ENCODE measurements around the gene TARDBP.
"Not testable (repeated sequence)": the region's sequence is repeated elsewhere in the genome, so short reads cannot be mapped to it uniquely, and the experiment has no call there.

TARDBP gene

DNA sequence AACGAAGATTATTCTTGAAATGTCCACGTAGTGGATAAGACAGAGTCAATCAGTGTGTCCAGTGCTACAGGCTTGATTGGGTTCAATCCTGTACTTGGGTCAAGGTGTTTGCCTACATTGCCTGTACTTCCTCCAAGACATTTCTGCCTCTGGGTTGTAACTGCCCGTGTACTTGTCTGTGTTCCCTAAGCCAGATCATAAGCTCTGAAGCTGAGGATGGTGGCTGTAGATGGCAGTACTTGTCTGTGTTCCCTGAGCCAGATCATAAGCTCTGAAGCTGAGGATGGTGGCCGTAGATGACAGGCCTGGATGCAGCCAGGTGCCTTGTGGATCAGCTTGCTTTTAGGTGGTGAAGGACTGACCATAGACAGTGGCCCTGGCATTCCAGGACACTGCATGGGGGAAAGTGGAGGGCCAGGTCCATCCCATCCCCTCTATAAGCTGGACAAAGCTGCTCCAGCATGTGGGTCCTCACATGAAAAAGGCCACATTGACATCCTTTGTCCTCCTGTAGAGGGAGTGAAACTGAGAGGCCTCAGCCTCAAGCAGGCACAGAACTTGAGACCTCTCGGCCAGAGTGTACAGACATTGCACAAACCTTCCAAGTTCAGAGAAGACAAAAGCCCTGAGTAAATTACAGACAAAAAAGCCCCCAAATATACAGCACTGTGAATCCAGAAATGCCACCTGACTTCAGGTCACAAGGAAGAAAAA, 49.4 kb downstream of the TARDBP start:
- H3K4me1 ChIP-seq (ENCODE audit: control insufficient read depth, low read length), result peaks cover 37% of the 10 kb centered on the region
- H3K79me2 ChIP-seq (ENCODE audit: control insufficient read depth, low read length), result peaks cover 54% of the 10 kb centered on the region
- no peak for TF ChIP-seq CTCF (IDR thresholded peaks at IDR 0.05; ENCODE audit: low read depth, low read length, poor library complexity, severe bottlenecking)
- H3K27ac ChIP-seq (ENCODE audit: low read depth, low read length), result no peak overlapping the region; the same call in 1 of the 2 replicates
- no peaks in the 10 kb centered on the region for H3K9me2 ChIP-seq (replicated peaks; ENCODE audit: control insufficient read depth, low read length)
- H3K36me3 ChIP-seq (ENCODE audit: control insufficient read depth, low read length), result peaks cover 79% of the 10 kb centered on the region
- H3K9me3 ChIP-seq (ENCODE audit: control insufficient read depth, insufficient read depth, low read length), result no peaks in the 10 kb centered on the region
- H3K27me3 ChIP-seq (ENCODE audit: control insufficient read depth, low read length), result no peaks in the 10 kb centered on the region
- H3F3A ChIP-seq (ENCODE audit: control insufficient read depth, insufficient read depth), result peaks cover 22% of the 10 kb centered on the region
- H3K4me2 ChIP-seq (ENCODE audit: low read length), result peak overlapping the region; percentile 95
- peak overlapping the region; percentile 98; the same call in 1 of the 2 replicates for H3K4me3 ChIP-seq (ENCODE audit: low read length)
- H4K20me1 ChIP-seq (ENCODE audit: control insufficient read depth, insufficient read depth, low read depth, low read length), result no peaks in the 10 kb centered on the region

- Histone ChIP-seq H3F3A (ENCODE audit: control insufficient read depth, insufficient read depth) (peaks cover 19% of the 10 kb centered on the region), H3K4me3 (ENCODE audit: low read length) (no peak overlapping the region), H3K9me3 (ENCODE audit: control insufficient read depth, insufficient read depth, low read length) (no peaks in the 10 kb centered on the region), H3K9me2 (replicated peaks; ENCODE audit: control insufficient read depth, low read length) (no peaks in the 10 kb centered on the region), H3K79me2 (ENCODE audit: control insufficient read depth, low read length) (peaks cover 48% of the 10 kb centered on the region), H4K20me1 (ENCODE audit: control insufficient read depth, insufficient read depth, low read depth, low read length) (no peaks in the 10 kb centered on the region), H3K4me1 (ENCODE audit: control insufficient read depth, low read length) (peaks cover 34% of the 10 kb centered on the region), H3K27me3 (ENCODE audit: control insufficient read depth, low read length) (no peaks in the 10 kb centered on the region), H3K27ac (ENCODE audit: low read depth, low read length) (peak overlapping the region; percentile 19; the same call in 1 of the 2 replicates), H3K36me3 (ENCODE audit: control insufficient read depth, low read length) (peaks cover 74% of the 10 kb centered on the region), H3K4me2 (ENCODE audit: low read length) (no peak overlapping the region)
- TF ChIP-seq EZH2phosphoT487 (IDR thresholded peaks at IDR 0.05; ENCODE audit: borderline replicate concordance, low read length) (no peak), CTCF (IDR thresholded peaks at IDR 0.05; ENCODE audit: low read depth, low read length, poor library complexity, severe bottlenecking) (no peak)
These were observed 50.5 kb downstream of the TARDBP start for GRCh38 chr1:11062965-11063401.

DNA sequence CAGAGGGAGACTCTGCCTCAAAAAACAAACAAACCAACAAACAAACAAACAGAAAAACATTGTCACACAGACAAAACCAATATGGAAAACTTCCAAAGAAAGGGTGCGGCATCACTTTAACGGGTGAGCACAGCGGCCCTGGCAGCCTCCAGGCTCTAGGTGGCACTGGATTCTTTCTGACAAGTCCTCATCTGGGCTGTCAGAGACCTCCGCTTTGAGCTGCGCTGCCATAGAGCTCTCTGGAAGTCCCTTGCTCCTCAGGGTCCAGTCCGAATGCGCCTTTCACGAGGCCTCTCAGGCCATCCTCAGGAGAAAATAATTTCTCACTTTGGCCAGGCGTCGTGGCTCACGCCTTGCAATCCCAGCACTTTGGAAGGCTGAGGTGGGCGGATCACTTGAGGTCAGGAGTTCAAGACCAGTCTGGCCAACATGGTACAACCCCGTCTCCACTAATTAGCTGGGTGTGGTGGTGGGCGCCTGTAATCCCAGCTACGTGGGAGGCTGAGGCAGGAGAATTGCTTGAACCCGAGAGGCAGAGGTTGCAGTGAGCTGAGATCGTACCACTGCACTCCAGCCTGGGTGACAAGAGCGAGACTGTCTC, 51.6 kb downstream of the TARDBP start:
- Histone ChIP-seq H3K36me3 (ENCODE audit: control insufficient read depth, low read length) (peaks cover 75% of the 10 kb centered on the region), H3K79me2 (ENCODE audit: control insufficient read depth, low read length) (peaks cover 37% of the 10 kb centered on the region), H3F3A (ENCODE audit: control insufficient read depth, insufficient read depth) (peaks cover 19% of the 10 kb centered on the region), H3K4me1 (ENCODE audit: control insufficient read depth, low read length) (peaks cover 26% of the 10 kb centered on the region)
- not testable (repeated sequence) for H3K9me3 ChIP-seq (ENCODE audit: control insufficient read depth, insufficient read depth, low read length); H3K9me2 ChIP-seq (replicated peaks; ENCODE audit: control insufficient read depth, low read length); H3K27ac ChIP-seq (ENCODE audit: low read depth, low read length); H3K4me3 ChIP-seq (ENCODE audit: low read length); H4K20me1 ChIP-seq (ENCODE audit: control insufficient read depth, insufficient read depth, low read depth, low read length); H3K27me3 ChIP-seq (ENCODE audit: control insufficient read depth, low read length); H3K4me2 ChIP-seq (ENCODE audit: low read length)

GRCh38 chr1:11064942-11065341, 52.5 kb downstream of the TARDBP start:
- H3K9me3 ChIP-seq (ENCODE audit: control insufficient read depth, insufficient read depth, low read length), result no peaks in the 10 kb centered on the region
- TF ChIP-seq EZH2phosphoT487 (IDR thresholded peaks at IDR 0.05; ENCODE audit: borderline replicate concordance, low read length) (no peak), CTCF (IDR thresholded peaks at IDR 0.05; ENCODE audit: low read depth, low read length, poor library complexity, severe bottlenecking) (no peak)
- H3K27ac ChIP-seq (ENCODE audit: low read depth, low read length), result no peak overlapping the region
- peaks cover 19% of the 10 kb centered on the region for H3F3A ChIP-seq (ENCODE audit: control insufficient read depth, insufficient read depth)
- H3K4me1 ChIP-seq (ENCODE audit: control insufficient read depth, low read length), result peaks cover 26% of the 10 kb centered on the region
- no peak overlapping the region for H3K4me3 ChIP-seq (ENCODE audit: low read length)
- no peaks in the 10 kb centered on the region for H3K9me2 ChIP-seq (replicated peaks; ENCODE audit: control insufficient read depth, low read length)
- H3K36me3 ChIP-seq (ENCODE audit: control insufficient read depth, low read length), result peaks cover 80% of the 10 kb centered on the region
- no peak overlapping the region for H3K4me2 ChIP-seq (ENCODE audit: low read length)
- no peaks in the 10 kb centered on the region for H4K20me1 ChIP-seq (ENCODE audit: control insufficient read depth, insufficient read depth, low read depth, low read length)
- no peaks in the 10 kb centered on the region for H3K27me3 ChIP-seq (ENCODE audit: control insufficient read depth, low read length)
- H3K79me2 ChIP-seq (ENCODE audit: control insufficient read depth, low read length), result peaks cover 30% of the 10 kb centered on the region

Measured in DOHH2 (cell line).